Activated gamma-delta T cell (primary cell): ENCODE measurements around the gene RBM8A.

Experiments
- DNase-seq: peaks from one replicate; lab custom pipeline; 2025; lab: John Stamatoyannopoulos, UW

Gene RBM8A

DNA sequence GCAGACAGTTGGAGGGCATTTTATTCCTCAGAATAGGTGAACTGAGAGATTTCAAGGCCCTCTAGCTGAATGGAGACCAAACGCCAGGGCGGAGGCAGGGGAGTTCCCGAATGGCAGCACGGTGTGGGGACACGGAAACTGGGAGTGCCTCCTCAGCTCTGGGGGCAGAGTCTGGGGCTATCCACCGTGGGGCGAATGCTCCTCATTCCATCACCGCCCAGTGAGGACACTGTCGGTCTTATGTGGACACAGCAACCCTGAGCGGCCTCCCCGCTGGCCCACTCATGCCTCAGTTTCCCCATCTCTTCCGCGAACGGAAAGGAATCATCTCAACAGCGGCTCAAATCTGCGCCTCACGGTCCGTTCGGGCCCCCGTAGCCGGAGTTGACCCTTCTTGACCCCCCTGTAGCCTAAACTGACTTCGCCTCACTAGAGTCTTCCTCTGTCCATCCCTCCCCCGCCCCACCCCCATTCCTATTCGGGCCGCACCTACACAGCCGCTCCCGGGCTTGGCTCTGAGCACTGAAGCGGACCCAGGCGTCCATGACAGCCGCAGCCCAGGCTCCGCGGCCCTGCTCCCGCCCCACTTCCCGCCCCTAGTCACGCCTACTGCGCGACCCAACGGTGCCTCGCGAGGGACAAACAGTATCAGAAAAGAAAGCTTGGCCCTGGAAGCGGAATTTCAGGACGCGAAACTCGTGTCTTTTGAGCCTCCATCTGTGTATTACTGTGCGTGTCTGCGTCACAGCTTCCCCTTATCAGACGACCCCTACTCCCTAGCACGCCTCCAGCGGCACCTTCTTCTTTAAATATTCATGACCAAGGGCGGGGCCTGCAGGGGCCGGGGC, 8.9 kb downstream of the RBM8A start, which contains the start of gene PEX11B:
TSS of gene PEX11B (minus strand) at position 574 of the 848 bp plus-strand sequence. CDS start at position 545, 29 bp downstream.
- peak; percentile 81 for DNase-seq

DNA sequence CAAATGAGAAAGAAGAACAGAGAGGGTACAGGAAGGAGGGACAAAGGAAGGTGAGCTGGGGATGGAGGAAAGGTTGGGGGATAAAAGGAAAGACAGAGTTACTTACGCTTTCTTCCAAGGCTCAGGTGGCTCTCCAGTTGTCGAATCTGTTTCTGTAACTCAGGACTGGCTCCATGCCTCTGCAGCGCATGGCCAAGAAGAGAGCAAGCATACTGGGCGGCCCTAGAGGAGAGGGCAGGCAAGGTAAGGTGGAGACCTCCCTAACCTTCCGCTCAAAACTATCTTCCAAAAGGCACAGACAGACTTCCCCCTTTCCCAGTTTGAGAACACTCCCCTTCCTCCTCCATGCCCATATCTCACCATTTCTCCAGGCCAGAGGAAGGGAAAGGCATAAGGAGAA, 9.7 kb downstream of the RBM8A start:
- DNase-seq = no peak

DNA sequence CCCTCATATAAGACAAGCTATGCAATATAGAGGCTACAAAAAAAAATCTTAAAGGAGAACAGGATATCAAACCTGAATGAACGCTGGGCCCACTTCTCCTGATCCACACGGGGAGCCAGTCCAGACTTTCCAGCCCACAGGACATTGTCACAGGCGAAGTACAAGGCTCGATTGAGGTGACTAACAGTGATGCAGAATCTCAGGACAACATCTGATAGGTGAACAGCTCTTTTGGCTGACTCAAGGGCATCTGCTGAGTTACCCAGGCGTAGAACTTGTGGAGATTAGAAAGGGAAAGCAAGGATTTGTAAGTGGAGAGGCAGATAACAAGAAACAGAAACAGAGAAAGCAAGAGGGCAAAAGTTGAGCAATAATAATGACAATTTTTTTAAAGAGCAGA, 10.5 kb downstream of the RBM8A start:
- DNase-seq = no peak

DNA sequence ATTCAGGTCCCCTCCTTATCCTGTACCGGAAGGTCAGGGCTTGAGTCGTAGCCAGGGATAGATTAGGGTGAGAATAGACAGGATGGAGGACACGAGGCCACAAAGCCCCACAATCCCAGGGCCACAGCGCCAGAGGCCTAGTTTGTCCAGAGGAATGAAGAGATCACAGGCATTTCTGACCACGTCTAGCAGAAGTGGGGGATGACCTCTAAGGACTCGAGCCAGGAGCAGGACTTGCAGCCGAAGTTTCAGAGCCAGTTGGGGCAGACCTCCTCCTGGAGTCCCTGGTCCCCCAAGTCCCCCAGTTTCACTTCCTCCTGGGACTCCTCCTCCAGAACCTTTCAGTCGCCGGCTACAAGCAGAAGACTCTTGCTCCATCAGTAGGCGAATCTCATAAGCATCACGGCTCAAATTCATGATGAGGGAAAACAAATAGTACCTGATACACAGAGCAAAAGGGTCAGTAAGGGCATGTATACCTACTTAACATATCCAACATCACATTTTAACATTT, 15.1 kb downstream of the RBM8A start:
- DNase-seq = no peak

DNA sequence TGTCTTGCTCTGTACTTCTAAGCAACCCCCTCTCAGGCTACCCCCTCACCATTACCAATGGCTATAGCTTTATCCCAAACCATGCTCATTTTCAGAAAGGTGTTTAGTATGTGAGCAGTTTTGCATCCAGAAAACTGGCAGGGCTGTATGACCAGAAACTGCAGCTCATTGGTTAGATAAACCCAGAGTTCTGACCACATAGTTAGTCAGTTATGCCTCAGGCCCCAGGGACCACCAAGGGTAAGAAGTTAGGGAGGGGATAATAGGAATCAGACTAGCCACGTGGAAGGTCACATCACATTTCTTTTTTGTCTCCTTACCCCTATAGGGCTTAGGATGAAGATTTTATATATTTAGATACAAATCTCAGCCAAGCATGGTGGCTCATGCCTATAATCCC, 18.6 kb downstream of the RBM8A start:
- no peak for DNase-seq

DNA sequence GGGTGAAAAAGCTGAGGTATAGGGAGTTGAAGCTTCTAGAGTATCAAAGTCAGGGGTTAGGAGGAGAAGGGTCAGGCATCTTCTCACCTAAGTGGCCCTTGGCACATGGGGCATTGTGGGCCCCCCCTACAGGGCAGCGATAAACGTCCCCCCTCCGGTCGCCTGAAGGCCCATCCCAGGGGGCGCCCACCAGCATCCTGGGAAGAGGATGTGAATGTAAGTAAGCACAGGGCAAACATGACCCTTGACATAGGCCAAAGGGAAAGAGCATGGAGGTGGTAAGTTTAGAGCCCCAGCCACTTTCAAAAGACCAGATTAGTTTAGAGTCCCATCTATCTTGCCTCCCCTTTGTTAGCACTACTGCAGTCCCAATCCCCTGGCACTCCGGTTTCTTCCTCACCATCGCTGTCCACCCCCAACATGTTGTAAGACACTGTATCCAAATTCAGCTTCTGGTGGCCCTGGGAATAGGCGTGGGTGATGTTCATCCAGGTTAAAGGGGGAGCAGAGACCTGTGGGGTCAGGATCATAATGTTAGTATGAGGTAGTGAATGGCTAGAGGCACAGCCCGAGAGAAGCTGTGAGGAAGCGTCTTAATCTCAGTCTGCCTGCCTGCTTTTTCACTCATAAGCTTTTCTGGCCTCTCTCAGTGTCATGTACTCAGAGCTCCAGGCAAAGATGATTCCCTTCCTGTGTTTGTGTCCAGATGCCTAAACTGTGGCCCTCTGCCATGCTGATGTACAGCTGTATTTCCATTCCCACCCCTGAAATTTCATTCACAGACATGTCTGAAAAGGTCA, 20.1 kb downstream of the RBM8A start:
- DNase-seq = no peak

DNA sequence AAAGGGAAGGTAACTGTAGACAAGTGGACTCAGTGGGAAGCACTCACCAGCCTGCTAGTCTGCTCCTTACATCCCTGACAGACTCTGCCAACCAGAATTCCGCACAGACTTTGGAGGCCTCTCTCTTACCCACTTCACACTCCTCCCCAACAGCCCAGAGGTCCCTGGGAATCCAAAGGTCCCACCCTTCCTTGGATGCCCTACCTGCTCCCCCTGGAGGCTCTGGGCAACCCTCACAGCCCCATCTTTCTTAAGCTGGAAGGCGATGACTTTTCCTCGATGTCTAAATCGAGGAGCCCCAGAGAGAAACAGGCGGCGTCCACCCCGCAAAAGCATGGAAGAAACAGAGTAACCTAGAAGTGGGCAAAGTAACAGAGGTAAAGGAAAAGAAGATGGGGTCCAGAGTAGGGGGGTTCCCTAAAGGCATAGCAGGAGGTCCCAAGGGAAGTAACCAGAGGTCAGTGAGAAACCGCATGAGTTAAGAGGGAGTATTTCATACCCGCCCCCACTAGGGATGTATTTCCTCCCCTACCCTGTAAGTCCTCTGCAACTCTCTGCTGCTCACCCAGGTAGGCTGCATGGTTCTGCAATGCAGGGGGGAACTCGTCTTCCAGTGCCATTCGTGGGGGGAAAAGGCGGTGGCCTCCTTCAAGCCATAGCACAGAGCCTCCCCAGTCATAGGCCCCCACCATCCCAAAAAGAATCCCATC, 25.8 kb downstream of the RBM8A start:
- DNase-seq = no peak

DNA sequence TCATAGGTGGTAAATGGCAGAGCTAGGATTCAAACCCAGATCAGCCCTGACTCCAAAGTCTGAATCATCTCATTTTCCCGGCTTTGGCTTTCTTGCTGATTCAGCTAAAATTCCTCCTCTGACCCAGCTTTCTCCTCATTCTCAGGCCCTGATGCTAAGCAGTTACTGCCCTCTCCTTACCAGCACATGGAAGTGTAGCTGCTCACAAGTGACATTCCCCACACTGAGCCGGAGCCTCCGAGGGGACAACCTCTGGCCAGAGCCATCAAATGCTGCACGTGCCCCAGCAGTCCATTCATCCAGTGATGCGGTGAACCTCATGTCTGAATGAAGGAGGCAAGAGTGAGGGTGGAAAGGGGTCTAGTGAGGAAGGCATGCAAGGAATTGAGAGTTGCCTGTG, 28.5 kb downstream of the RBM8A start:
- no peak for DNase-seq

DNA sequence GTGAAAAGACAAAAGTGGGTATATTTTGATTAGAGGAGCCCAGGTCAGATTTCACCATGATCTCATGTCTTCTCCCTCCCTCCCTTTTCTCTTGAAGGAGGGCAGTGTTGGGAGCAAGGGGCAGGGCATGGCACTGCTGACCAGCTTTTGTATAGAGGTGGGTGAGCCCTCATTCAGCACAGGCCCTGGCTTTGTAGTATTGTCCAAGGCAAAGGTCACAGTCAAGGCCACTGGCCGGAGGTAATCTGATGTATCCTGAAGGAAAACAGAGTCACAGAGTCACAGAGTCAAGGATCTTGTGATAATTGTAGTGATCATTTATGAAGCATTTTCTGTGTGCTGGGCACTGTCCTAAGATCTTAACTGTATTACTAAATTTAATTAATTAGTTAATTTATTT, 29.3 kb downstream of the RBM8A start:
- no peak for DNase-seq

DNA sequence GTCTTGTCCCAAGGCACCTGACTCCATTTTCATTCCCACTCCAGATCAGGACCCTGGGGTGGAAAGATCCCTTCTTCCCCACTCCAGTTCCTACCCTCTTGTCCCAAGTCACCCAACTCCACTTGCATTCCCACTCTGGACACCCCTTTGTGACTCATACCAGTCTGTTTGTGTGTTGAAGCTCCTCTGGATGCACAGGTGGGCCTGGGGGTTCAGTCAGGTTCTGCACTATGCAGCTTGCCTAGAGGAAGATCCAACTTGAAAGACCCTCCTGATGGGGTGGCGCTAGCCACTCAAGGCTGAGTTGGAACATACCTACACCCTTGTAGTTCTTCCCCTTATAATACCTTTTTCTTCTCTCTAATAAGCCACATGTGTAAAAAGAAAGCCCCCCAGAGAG, 31.8 kb downstream of the RBM8A start:
- no peak for DNase-seq

DNA sequence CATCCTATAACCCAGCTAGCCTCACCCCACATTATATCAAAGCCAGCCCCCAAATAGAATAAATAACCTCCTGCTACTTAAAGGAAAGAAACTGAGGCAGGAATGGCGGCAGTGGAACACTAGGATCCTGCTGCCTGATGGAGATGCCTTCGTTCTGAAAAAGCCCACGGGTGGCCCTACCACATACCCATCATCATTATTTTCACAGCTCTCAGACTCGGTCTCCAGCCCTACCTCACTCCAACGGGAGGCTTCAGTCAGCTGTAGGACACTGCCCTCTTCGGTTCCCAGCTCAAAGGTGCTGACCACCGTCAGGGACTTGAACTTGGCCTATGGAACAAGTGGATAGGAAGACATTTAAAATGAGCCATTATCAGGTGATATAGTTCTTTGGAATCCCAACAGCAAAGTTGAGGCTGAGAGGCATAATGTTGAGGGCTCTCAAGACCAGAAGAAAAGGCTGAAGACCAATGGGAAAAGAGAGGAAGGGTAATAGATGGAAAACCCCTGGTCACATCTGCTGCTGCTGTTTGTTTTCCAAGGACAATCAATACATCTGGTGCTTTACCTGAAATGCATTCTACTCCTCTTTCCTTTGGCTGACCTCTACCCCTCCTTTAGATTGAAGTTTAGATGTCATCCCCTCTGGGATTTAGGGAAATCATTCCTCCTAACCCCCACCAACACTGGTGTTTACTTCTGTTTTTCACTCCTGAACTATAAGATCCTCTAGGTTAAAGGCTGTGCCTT, 33.8 kb downstream of the RBM8A start:
- no peak for DNase-seq

DNA sequence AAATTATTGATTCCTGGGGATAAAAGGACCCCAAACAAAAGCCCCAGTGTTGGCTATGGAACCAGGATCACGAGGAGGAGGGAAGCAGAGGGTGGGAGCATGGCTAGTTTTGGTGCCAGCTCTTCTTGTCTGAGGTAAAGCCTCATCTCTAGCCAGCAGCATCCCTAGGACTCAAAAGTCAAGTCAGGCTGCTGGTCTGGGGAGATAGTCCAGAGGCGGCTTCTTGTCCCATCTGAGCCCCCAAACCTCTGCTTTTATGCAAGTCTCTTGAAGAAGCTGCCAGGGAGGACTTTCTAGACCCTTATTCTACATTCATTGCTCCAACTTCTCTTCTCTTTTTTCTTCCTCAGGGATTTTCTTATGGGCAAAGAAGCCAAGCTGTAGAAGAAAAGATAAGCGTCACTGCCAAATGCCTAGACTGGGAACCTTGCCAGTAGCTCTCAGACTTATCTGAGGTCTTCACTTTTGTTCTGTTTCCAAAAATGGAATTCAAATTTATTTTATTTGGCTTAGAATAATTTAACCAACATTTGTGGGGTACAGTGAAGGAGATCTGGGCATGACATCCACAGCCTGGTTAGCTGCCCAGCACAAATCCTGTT, 34.7 kb downstream of the RBM8A start:
- no peak for DNase-seq

DNA sequence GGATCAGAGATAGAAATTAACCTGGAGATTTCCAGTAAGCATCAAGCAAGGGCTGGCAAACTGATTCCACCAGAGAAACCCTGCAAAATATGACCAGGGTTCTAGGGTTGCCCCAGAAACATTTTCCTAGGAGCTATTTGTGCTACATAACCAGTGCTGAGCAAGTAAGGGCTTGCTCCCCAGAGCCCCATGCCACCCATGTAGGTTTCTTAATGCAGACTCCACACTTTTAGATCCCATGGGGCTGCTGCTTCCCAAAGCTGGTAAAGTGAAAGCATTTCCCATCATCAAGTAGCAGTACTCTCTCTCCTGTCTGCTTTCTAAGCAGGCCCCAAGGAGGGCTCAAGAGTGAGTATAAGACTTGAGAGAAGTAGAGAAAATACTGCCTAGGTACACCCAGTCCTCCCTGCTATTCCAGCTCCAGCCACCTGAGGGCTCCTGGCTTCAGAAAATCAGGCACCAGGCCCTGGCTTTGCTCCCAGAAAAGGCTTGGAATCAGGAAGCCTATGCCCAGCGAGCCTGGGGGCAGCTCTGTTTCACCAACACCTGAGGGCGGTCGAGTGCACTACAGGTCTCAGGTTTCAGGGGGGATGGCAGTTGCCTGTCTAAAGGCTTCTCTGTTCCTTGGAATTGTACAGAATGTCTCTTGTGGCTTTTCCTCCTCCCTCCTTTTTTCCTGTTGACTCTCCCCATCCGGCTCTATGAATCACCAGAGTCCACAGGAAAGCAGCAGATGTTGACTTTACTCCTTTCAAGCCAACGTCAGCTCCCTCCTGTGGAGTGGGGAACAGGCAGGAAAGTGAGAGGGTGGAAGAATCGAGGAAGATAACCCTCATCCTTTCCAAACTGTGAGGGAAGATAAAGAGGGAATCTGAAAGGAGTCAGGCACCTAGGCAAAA, 35.4 kb downstream of the RBM8A start:
- no peak for DNase-seq

DNA sequence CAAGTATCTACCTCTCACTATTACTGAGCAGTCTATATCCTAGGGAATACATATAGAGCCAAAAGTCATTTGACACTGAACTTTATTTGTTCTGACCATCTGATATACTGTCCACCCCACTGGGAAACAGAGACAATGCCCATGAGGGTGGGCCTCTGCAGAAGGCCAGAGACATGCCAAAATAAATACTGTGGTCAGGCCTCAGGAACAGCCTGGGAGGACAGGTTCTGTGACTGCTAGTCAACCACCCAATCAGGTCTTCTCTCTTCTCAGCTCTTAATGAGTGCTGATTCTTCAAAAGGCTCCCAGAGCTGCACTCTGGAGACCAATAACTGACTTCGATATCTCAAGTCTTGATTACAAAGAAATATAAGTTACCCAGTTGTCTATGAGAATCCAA, 36.1 kb downstream of the RBM8A start:
- no peak for DNase-seq

DNA sequence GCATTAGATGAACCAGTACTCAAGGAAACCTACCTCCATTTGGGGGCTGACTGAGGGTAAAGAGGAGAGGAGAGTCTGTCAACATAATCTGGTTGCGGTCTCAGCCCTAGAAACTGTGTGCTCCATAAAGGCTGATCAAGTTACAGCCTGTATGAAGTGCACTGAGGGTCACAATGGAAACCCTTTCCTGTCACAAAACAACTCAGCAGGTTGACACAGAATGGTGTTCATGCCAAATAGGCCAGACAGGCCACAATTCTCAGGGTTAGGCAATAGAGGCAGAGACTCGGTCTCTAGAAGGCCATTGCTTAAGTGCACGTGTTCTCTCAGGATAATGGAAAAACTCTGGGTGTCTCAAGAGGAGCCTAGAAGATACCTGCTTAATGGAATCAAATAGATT, 37.6 kb downstream of the RBM8A start:
- no peak for DNase-seq

DNA sequence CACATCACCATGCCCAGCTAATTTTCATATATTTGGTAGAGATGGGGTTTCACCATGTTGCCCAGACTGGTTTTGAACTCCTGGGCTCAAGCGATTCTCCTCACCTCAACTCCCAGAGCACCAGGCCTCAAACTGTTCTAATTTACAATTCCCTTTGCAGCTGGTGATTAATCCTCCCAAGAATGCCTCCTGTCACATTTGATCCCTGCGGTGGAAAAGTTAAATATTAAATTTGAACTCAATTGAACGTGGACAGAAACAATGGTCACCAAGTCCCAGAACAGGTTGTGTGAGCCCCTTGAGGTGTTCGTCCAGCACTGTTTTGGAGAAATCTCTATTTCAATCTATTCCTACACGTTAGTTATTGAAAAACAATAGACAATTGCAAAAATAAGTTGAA, 39.7 kb downstream of the RBM8A start:
- DNase-seq = no peak

DNA sequence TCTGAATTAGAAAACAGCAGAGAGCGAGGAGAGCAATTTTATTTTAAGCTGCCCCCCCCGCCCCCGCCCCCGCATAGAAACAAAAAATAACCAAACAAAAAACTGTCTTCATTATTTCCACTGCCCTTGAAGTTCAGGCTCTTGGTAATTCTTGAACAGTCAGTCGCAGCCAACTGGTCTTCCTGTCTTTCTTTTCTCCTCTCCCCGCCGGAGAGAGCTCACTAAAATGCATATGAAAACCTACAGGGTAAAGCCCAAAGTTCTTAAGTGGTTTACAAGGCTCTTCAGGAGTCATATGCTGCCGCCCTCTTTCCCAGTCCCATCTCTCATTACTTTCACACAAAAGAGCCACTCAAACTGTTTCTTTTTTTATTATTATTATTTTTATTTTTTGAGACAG, 40.5 kb downstream of the RBM8A start:
- no peak for DNase-seq

DNA sequence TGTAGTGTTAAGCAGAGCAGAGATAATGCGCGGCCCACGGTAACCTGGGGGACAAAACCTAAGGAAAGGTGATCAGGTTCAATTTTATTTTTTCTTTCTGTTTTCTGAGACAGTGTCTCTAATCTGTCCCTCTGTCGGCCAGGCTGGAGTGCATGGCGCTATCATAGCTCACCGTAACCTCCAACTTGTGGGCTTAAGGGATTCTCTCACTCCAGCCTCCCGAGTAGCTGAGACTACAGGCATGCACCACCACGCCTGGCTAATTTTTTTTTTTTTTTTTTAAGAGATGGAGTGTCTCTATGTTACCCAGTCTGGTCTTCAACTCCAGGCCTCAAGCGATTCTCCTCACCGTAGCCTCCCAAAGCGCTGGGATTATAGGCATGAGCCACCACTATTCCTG, 40.9 kb downstream of the RBM8A start:
- DNase-seq = no peak

DNA sequence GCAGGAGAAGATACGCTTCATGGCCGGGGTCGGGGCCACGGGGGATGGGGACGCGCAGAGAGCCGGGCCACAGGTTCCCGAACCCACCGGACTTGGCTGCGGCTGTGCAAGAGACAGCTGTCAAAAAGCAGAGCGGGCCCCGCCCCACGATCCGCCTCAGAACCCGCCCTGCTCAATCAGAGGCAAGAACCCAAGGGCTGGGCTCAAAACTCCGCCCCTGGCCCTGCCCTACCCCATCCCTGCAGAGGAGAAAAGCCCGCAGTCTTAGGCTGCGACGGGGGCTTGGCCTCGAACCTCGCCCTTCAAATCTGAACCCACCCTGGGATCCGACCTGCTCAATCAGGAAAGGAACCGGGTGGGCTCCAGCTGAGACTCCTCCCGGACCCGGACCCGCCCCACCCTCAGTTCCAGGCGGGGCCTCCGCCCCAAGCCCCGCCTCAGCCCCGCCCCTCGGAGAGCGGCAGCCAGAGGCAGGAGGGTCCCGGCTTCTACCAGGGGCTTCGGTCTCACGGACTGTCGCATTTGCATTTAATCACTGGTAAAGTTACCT, 41.5 kb downstream of the RBM8A start, which contains the start of gene ANKRD35:
TSS of gene ANKRD35 (minus strand) at position 129 of the 550 bp plus-strand sequence. CDS start at position 21, 108 bp downstream.
- DNase-seq = peak; percentile 65

DNA sequence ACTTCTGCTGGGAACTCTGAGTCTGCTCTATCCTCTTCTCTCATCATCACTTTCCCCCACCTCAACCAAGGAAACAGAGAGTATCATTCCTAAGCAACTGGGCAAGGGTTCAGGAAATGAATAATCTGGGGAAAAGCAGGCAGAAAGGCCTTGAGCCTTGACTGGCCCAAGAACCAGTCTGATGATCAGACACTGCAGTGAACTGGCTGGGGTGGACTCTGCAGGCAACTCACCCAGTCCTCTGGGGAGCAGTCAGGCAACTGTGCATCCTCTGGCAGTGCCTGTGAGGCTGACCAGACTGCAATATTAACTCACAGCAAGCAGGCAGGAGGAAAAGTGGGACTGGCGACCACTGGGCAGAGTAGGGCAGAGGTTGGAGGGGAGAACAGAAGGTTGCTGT, 42.6 kb downstream of the RBM8A start:
- DNase-seq = no peak
